Mucosa of descending colon (tissue), 3 donors: ENCODE results near the gene TSPEAR. TPM values are rescaled to one million over a fixed set of nuclear protein-coding genes. Genes with fewer than 3 reads are reported as not detected.

ENCODE experiments used
- ATAC-seq: fragments of 200-7000 bp; cut with Tn5 transposase; one replicate; pipeline ENCODE4 v1.9.1; 2020; ENCODE audit warnings: mild to moderate bottlenecking, moderate library complexity
- DNase-seq, 3 donors: peaks; one replicate each; pipeline ENCODE4 v3.0.0-alpha.2; 2020
- H3K36me3 ChIP-seq: fragments of 200-600 bp; one replicate; pipeline ENCODE4 v1.8.0; 2021; ENCODE audit warnings: low read depth, mild to moderate bottlenecking
- H3K4me1 ChIP-seq: fragments of 200-600 bp; one replicate; pipeline ENCODE4 v1.8.0; 2021; ENCODE audit warnings: low read depth, mild to moderate bottlenecking
- H3K4me3 ChIP-seq: fragments of 200-600 bp; one replicate; pipeline ENCODE4 v1.8.0; 2021; ENCODE audit warnings: mild to moderate bottlenecking
- H3K9me3 ChIP-seq: fragments of 200-600 bp; one replicate; pipeline ENCODE4 v1.8.0; 2021; ENCODE audit warnings: mild to moderate bottlenecking
- CTCF ChIP-seq: fragments of 200-600 bp; IDR thresholded peaks from one replicate; pipeline ENCODE4 v1.8.0; 2022; ENCODE audit warnings: antibody characterized with exemption, mild to moderate bottlenecking
- intact Hi-C, 2 donors: fragments of 100-400 bp; cut with DNase I in 1 of 2; cut with micrococcal nuclease in 1 of 2; formaldehyde crosslinking; loops; one replicate each; pipeline versions ENCODE4 v1.11.0 to v1.11.1; 2022; cut with DNase I, micrococcal nuclease
- total RNA-seq, 3 donors: library from RNA; stranded (reverse); fragmentation: NEBNext Ultra II Directional in 2 of 3; extraction: Animal tissue kit (Norgen Biotek cat#: 25700) in 2 of 3; gene quantifications; one replicate each; pipeline versions ENCODE4 v1.2.1 to v1.2.4, GENCODE V29; 2021 to 2023
- donor health status: DM: no; HTN: no; CAD: no; lungs with moderate emphysema.
- donor health status: DM: no; HTN: no; CAD: no.
- donor health status: DM: no; HTN: yes; CAD: no.

TSPEAR gene
- total RNA-seq, 3 donors from 2014 or later, result 0.28 TPM; not detected in 2

- Histone ChIP-seq H3K4me1 (no peaks in the 10 kb centered on the region), H3K36me3 (no peaks in the 10 kb centered on the region), H3K9me3 (no peaks in the 10 kb centered on the region), H3K4me3 (no peak overlapping the region)
- ATAC-seq (no peak), DNase-seq (peak in 1 of 3 donors; percentile 6)
- intact Hi-C loops, result no loop called here
- no peak for TF ChIP-seq CTCF
Observed at GRCh38 chr21:44527156-44527982, 184.0 kb downstream of the TSPEAR start.

GRCh38 chr21:44526096-44526997 lies 185.0 kb downstream of the TSPEAR start:
- no peak for TF ChIP-seq CTCF
- Histone ChIP-seq H3K9me3 (no peaks in the 10 kb centered on the region), H3K36me3 (no peaks in the 10 kb centered on the region), H3K4me3 (no peak overlapping the region), H3K4me1 (no peaks in the 10 kb centered on the region)
- DNase-seq, result no peak
- no peak for ATAC-seq
- intact Hi-C loops, result no loop called here

- ATAC-seq (no peak), DNase-seq (peak in 1 of 3 donors; percentile 31)
- no peak for TF ChIP-seq CTCF
- Histone ChIP-seq H3K36me3 (no peaks in the 10 kb centered on the region), H3K4me3 (no peak overlapping the region), H3K4me1 (no peaks in the 10 kb centered on the region), H3K9me3 (no peaks in the 10 kb centered on the region)
- intact Hi-C loops, result no loop called here
Observed at GRCh38 chr21:44525391-44526095, 185.8 kb downstream of the TSPEAR start.

- no peak overlapping the region for H3K4me3 ChIP-seq
- intact Hi-C loops, result no loop called here
- ATAC-seq, result no peak
Observed at GRCh38 chr21:44524414-44525371, 186.7 kb downstream of the TSPEAR start.

More at GRCh38 chr21:44524414-44525371, 186.7 kb downstream of the TSPEAR start:
- no peaks in the 10 kb centered on the region for H3K4me1 ChIP-seq
- TF ChIP-seq CTCF, result no peak
- no peaks in the 10 kb centered on the region for H3K9me3 ChIP-seq
- H3K36me3 ChIP-seq, result no peaks in the 10 kb centered on the region
- no peak for DNase-seq
